IPS DF 4.7 (cell line): ENCODE results near the gene C1orf87.

Source experiments
- DNase-seq: peaks from one replicate; pipeline ENCODE4 v3.0.0-alpha.2; 2013; ENCODE audit warnings: low spot score; ENCODE audit errors: extremely low read depth

The C1orf87 gene

DNA sequence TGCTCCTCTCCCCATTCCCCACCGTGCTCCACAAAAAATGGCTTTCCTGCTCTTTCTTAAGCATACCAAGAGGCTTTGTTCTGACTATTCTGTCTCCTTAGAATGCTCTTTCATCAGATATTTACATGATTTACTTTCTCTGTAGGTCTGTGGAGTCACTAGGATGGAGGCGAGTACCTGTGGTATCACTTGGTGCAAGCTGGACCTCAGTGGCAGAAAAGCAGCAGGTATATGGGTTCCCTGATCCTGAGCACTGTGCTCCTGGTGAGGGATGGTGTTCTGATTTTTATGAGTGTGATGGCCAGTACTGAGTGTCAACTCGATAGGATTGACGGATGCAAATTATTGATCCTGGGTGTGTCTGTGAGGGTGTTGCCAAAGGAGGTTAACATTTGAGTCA lies 10.0 kb downstream of the C1orf87 start:
- DNase-seq, result no peak

DNA sequence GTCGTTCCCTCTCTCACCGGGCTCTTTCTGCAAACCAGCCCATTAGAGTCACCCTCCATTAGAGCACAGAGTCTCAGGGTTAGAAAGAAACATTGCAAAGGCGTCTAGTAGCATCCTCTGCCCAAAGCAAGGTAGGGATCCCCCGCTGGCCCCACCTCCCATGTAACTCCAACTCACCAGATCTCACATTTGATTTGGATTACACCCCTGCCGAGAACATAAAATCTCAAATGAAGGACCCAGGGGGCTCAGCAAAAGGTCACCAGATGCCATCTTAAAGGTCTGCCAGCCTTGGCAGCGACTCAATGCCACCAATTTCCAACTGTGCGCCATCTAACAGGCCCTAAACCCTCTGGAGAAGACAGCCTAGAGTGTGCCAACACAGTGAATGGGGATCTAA lies 14.1 kb downstream of the C1orf87 start:
- DNase-seq, result no peak

DNA sequence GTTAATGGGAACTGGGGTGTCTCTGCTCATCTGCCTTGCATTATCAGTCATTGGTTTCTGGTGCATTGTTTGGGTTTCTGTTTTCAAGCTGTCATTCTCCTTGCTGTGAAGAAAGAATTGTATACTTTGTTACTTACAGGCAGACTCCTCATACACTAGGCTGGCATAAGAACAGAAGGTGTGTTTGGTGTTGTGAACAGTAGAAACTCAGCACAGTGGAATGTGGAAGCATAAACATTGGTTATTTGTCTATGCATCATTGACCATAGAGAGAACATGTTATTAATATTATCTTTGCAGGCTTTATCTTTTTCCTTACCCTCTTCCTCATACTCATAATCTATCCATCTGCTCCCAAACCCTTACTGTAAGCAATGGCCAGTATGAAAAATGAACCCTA lies 18.2 kb downstream of the C1orf87 start:
- DNase-seq, result no peak

DNA sequence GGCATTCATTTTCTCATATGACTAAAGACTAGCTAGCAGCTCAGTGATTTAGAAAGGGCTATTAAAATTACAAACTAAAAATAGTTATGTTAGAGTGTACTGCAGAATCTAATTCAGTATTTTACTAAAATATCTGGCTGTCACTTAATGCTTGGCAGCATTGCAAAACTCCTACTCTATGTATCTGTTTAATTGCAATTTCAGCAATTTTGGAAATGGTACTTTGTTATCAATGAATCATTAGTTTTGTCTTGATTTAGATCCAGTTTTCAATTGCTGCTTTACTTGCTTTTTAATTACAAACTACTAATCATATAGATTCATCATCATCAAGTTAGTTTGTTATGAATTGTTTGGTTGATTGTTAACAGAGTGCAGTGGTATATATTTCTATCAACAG lies 19.2 kb downstream of the C1orf87 start:
- no peak for DNase-seq

GRCh38 chr1:60052601-60053000 lies 21.0 kb downstream of the C1orf87 start:
- DNase-seq, result no peak

DNA sequence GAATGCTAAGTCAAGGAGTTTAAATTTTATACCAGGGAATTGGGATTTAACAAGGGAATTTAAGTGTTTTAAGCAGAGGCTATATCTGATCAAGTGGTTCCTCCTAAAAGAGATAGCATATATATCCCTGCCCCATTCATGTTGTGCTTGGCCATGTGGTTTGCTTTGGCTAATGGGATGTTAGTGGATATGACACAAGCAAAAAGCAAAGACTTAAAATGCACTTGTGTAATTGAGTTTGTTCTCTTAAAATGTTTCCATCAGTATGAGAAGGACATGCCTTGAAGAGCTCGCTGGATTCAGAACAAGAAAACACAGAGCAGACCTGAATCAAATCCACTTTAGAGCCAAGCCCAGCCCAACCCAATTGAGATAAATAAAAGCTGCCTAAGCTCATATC lies 22.4 kb downstream of the C1orf87 start:
- DNase-seq, result no peak

DNA sequence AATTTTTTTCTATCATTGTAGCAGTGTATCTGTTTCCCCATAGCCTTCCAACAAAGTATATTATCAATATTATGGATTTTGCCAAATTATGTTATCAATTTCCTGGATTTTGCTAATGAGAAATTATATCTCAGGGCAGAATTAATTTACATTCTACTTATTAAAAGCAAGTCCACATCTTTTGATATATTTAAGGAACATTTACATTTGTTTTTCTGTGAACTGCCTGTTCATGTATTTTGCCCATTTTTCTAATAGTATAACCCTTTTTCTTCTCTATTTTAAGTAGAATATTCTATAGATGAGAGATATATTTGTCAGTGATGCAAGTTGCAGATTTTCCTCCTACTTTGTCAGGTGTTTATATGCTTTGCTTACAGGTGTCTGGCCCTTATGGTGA lies 24.4 kb downstream of the C1orf87 start:
- no peak for DNase-seq

GRCh38 chr1:60044881-60045280 lies 28.7 kb downstream of the C1orf87 start:
- no peak for DNase-seq

- no peak for DNase-seq
Measured at GRCh38 chr1:60041783-60042182, 31.8 kb downstream of the C1orf87 start.

- DNase-seq, result no peak
Measured at GRCh38 chr1:60037669-60038068, 35.9 kb downstream of the C1orf87 start.

- no peak for DNase-seq
Measured at GRCh38 chr1:60036856-60037460, 36.6 kb downstream of the C1orf87 start.

GRCh38 chr1:60035921-60036320 lies 37.6 kb downstream of the C1orf87 start:
- no peak for DNase-seq

- no peak for DNase-seq
Measured at GRCh38 chr1:60034999-60035398, 38.6 kb downstream of the C1orf87 start.

- DNase-seq, result no peak
Measured at GRCh38 chr1:60033066-60033465, 40.5 kb downstream of the C1orf87 start.

DNA sequence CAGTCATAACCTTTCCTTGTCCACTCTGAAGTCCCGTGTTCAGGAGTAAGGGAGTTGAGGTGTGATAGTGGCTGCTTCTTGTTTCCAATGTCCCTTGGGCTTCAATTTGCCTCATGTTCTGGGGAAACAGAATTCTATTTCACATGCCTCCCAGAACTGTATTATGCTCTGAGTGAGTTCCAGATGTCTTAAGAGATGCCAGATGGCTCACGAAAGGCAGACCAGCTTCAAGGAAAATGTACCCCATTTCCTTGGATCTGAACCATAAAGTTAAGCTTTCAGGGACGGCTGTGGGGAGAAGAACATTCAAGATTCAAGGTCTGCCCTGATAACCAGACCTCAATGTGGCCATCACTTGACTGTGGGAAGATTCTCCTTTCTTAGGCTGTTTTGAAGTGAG lies 42.4 kb downstream of the C1orf87 start:
- no peak for DNase-seq

DNA sequence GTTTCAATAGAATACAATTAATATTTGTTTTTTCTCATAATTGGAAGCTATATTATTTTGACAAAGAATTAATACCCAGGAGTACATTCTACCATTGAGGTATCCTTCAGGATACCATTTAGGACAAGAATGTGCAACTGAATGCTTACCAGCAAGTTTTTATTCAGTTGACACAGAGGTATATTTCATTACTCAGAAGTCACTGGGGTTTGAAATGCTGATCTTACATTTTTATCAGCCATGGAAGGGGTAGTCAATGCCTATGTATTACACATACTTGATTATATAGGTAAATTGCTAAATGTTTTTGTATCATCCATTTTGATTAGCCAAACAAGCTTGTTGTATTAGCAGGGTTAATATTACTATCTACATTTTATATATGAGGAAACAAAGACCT lies 48.0 kb downstream of the C1orf87 start:
- no peak for DNase-seq

DNA sequence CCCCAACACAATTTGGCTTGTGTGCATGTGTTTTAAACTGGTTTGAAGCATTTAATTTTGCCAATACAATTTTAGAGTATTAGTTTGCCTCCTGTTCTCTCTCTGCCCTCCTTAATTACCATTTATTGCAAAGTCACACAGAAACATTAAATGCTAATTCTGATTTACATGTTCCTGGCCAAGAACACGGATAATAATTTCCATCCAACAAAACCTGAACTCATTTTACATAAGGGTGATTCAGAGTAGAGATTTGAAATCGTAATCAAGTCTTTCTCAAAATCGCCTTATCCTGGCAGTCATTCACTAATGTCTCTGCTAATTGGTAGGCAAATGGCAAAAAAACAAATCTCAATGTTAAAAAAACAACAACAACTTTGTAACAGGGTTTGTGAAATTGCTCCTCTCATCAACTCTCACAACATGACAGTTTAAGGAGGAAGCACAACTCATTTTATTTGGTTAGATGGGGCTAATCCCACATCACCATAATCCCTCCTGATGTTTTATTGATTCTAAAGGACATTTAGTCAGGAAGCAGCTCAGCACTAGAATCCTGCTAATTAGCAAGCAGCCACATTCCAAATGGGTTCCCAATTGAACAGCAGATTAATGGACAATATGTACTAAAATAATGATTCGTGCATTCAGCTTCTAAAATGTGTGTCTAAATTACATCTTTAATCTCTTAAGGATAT lies 55.9 kb downstream of the C1orf87 start:
- DNase-seq, result no peak

GRCh38 chr1:60010690-60011089 lies 62.9 kb downstream of the C1orf87 start:
- DNase-seq, result no peak

DNA sequence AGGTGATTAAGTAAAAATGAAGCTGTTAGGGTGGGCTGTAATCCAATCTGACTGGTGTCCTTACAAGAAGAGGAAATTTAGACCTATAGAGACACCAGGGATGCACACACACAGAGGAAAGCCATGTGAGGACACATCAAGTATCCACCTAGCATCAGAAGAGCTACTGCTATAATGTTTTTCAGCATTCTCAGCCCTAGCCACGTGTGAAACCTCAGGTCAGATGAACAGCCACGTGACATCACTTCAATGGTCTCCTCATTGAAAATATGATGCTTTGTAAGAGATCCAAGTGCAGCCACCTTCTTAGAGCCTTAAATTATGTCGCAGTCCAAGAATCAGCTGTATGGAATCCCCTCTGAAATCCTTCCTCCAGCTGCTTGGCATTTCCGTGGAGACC lies 65.1 kb downstream of the C1orf87 start:
- no peak for DNase-seq

GRCh38 chr1:60000625-60001024 lies 72.9 kb downstream of the C1orf87 start:
- no peak for DNase-seq

GRCh38 chr1:59999746-60000145 lies 73.8 kb downstream of the C1orf87 start:
- no peak for DNase-seq

DNA sequence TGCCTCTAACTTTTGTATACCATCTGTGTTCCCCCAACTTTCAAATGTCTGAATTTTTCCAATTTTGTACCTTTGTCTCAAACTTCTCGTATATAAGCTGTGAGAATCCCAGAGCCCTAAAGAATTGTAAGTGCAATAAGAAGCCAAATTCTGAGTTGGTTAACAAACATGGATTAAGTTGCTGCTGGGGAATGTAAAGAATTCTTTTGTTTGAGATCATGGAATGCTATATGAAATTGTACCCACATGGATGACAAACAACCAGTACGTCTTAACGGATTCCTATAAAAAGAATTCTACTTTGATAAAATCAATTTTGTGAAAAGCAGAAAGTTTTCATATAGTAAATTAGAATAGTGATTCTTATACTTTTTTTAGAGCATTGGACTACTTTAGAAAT lies 74.6 kb downstream of the C1orf87 start:
- DNase-seq, result no peak

DNA sequence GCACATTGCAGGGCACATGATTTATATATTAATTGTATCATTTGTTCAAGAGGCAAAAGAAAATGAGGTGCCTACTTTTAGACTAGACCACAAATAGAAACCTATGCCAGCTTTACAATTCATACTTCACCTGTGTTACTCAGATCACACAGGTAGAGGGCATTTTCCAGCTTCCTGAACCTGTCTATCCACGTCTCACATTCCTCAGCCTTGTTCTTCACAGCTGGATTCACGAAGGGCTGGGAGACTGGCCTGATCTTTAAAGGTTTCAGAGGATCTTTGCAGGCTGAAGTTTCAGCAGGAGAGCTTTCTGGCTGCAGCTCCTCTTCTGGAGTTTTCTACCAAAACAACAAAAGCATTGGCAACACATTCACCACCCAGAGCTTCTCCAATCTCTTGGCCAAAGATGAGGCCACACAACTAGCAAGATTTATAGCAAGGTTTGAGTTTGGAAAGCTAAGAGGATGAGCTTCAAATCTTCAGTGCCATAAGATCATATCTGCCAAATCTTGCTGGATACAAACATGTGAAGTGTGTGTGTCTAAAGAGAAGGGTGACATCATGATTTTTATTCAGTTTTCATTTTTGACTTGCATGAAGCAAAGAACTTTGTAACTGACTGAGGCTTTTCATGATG lies 76.0 kb downstream of the C1orf87 start:
- peak; percentile 22 for DNase-seq
